GM04504 (cell line): ENCODE data around the gene FUT8.
"Not testable (repeated sequence)": the region's sequence is repeated elsewhere in the genome, so short reads cannot be mapped to it uniquely, and the experiment has no call there.

Experiments used
- DNase-seq: peaks from one replicate; pipeline ENCODE4 v3.0.0-alpha.2; 2012; ENCODE audit warnings: low read depth

Gene FUT8

GRCh38 chr14:65622703-65623102, 210.2 kb downstream of the FUT8 start:
- DNase-seq, result no peak

GRCh38 chr14:65623759-65624158, 211.2 kb downstream of the FUT8 start:
- DNase-seq, result no peak

GRCh38 chr14:65627315-65627714, 214.8 kb downstream of the FUT8 start:
- no peak for DNase-seq

- no peak for DNase-seq
Measured at GRCh38 chr14:65628664-65629063, 216.1 kb downstream of the FUT8 start.

- DNase-seq, result no peak
Measured at GRCh38 chr14:65631040-65631439, 218.5 kb downstream of the FUT8 start.

- no peak for DNase-seq
Measured at GRCh38 chr14:65632487-65632886, 220.0 kb downstream of the FUT8 start.

- DNase-seq, result not testable (repeated sequence)
Measured at GRCh38 chr14:65633666-65634065, 221.1 kb downstream of the FUT8 start.

- DNase-seq, result no peak
Measured at GRCh38 chr14:65637780-65638179, 225.2 kb downstream of the FUT8 start.

- DNase-seq, result peak; percentile 1
Measured at GRCh38 chr14:65639216-65639615, 226.7 kb downstream of the FUT8 start.

- no peak for DNase-seq
Measured at GRCh38 chr14:65650826-65651225, 238.3 kb downstream of the FUT8 start.

GRCh38 chr14:65656554-65656953, 244.0 kb downstream of the FUT8 start:
- no peak for DNase-seq

- peak; percentile 25 for DNase-seq
Measured at GRCh38 chr14:65658202-65658601, 245.7 kb downstream of the FUT8 start.

GRCh38 chr14:65661865-65662264, 249.3 kb downstream of the FUT8 start:
- no peak for DNase-seq

GRCh38 chr14:65664436-65664835, 251.9 kb downstream of the FUT8 start:
- DNase-seq, result no peak

GRCh38 chr14:65676361-65677014, 264.0 kb downstream of the FUT8 start:
- no peak for DNase-seq

- no peak for DNase-seq
Measured at GRCh38 chr14:65685572-65685971, 273.0 kb downstream of the FUT8 start.

GRCh38 chr14:65686761-65687160, 274.2 kb downstream of the FUT8 start:
- DNase-seq, result no peak

GRCh38 chr14:65689070-65689469, 276.5 kb downstream of the FUT8 start:
- DNase-seq, result no peak

GRCh38 chr14:65692566-65692965, 280.0 kb downstream of the FUT8 start:
- DNase-seq, result not testable (repeated sequence)

GRCh38 chr14:65696801-65697200, 284.3 kb downstream of the FUT8 start:
- DNase-seq, result no peak

GRCh38 chr14:65703521-65703920, 291.0 kb downstream of the FUT8 start:
- DNase-seq, result no peak

- peak; percentile 28 for DNase-seq
Measured at GRCh38 chr14:65703996-65704395, 291.5 kb downstream of the FUT8 start.

GRCh38 chr14:65704437-65704836, 291.9 kb downstream of the FUT8 start:
- no peak for DNase-seq

GRCh38 chr14:65704850-65705249, 292.3 kb downstream of the FUT8 start:
- DNase-seq, result no peak
